SK-N-SH treated with all-trans-retinoic acid at 6 μM for 48 hours (cell line): Measurements from ENCODE around the gene BICC1.
A peak's percentile ranks its signal among the peaks of the same experiment; 100 is the strongest.

Experiments
- ATAC-seq: fragments of 200-7000 bp; cut with Tn5 transposase; 3 replicates; pipeline ENCODE4 v1.9.1; 2020; ENCODE audit warnings: mild to moderate bottlenecking, moderate library complexity
- ARNTL ChIP-seq: fragments of 450-650 bp; formaldehyde crosslinking; IDR thresholded peaks from 2 replicates; pipeline ENCODE4 v1.5.0; 2020; ENCODE audit warnings: low read depth, mild to moderate bottlenecking, moderate library complexity, borderline replicate concordance
- BACH2 ChIP-seq: fragments of 250-450 bp; sonication (Bioruptor Pico); IDR thresholded peaks from 2 replicates; pipeline ENCODE4 v1.9.0; 2021; ENCODE audit warnings: mild to moderate bottlenecking, borderline replicate concordance
- CSDC2 ChIP-seq: fragments of 250-450 bp; sonication (Bioruptor Pico); IDR thresholded peaks from 2 replicates; pipeline ENCODE4 v1.5.0; 2020; ENCODE audit warnings: mild to moderate bottlenecking, moderate library complexity
- CSRNP3 ChIP-seq: fragments of 250-450 bp; sonication (Bioruptor Pico); IDR thresholded peaks from 2 replicates; pipeline ENCODE4 v1.5.1; 2021; ENCODE audit warnings: mild to moderate bottlenecking, moderate library complexity
- ESRRG ChIP-seq: fragments of 250-450 bp; sonication (Bioruptor Pico); IDR thresholded peaks from 2 replicates; pipeline ENCODE4 v1.6.1; 2021; ENCODE audit warnings: mild to moderate bottlenecking
- ISL1 ChIP-seq: fragments of 250-450 bp; sonication (Bioruptor Pico); IDR thresholded peaks from 2 replicates; pipeline ENCODE4 v2.1.2; 2022; ENCODE audit warnings: mild to moderate bottlenecking, moderate library complexity
- OSR1 ChIP-seq: fragments of 250-450 bp; sonication (Bioruptor Pico); IDR thresholded peaks from 2 replicates; pipeline ENCODE4 v1.8.0; 2022; ENCODE audit warnings: moderate library complexity, mild to moderate bottlenecking, inconsistent platforms
- PATZ1 ChIP-seq: fragments of 250-450 bp; sonication (Bioruptor Pico); IDR thresholded peaks from 2 replicates; pipeline ENCODE4 v1.8.0; 2020; ENCODE audit warnings: mild to moderate bottlenecking, moderate library complexity, borderline replicate concordance
- RARB ChIP-seq: fragments of 250-450 bp; sonication (Bioruptor Pico); IDR thresholded peaks from 2 replicates; pipeline ENCODE4 v1.8.0; 2021; ENCODE audit warnings: mild to moderate bottlenecking, moderate library complexity
- TOX ChIP-seq: fragments of 250-450 bp; sonication (Bioruptor Pico); IDR thresholded peaks from 2 replicates; pipeline ENCODE4 v1.8.0; 2021; ENCODE audit warnings: mild to moderate bottlenecking, moderate library complexity, borderline replicate concordance
- TSHZ2 ChIP-seq: fragments of 250-450 bp; sonication (Bioruptor Pico); IDR thresholded peaks from 2 replicates; pipeline ENCODE4 v1.5.0; 2020; ENCODE audit warnings: mild to moderate bottlenecking, moderate library complexity
- ZC3H10 ChIP-seq: fragments of 250-450 bp; sonication (Bioruptor Pico); IDR thresholded peaks from 2 replicates; pipeline ENCODE4 v1.5.1; 2021; ENCODE audit warnings: mild to moderate bottlenecking, moderate library complexity
- ZFP3 ChIP-seq: fragments of 250-450 bp; sonication (Bioruptor Pico); IDR thresholded peaks from 2 replicates; pipeline ENCODE4 v1.5.0; 2020; ENCODE audit warnings: mild to moderate bottlenecking, moderate library complexity
- ZFP30 ChIP-seq: fragments of 450-650 bp; formaldehyde crosslinking; IDR thresholded peaks from 2 replicates; pipeline ENCODE4 v1.5.0; 2022; ENCODE audit warnings: mild to moderate bottlenecking, moderate library complexity
- ZNF565 ChIP-seq: fragments of 450-650 bp; formaldehyde crosslinking; conservative IDR thresholded peaks from 2 replicates; pipeline ENCODE4 v1.5.0; 2020; ENCODE audit warnings: low read depth, mild to moderate bottlenecking, moderate library complexity
- ZNF8 ChIP-seq: fragments of 450-650 bp; formaldehyde crosslinking; IDR thresholded peaks from 2 replicates; pipeline ENCODE4 v1.5.0; 2020; ENCODE audit warnings: mild to moderate bottlenecking, moderate library complexity
- TF ChIP-seq, protein P1 (sequence below): fragments of 250-450 bp; sonication (Bioruptor Pico); IDR thresholded peaks from 2 replicates; pipeline ENCODE4 v1.8.0; 2021; ENCODE audit warnings: low read depth, mild to moderate bottlenecking, moderate library complexity, borderline replicate concordance

The BICC1 gene

DNA sequence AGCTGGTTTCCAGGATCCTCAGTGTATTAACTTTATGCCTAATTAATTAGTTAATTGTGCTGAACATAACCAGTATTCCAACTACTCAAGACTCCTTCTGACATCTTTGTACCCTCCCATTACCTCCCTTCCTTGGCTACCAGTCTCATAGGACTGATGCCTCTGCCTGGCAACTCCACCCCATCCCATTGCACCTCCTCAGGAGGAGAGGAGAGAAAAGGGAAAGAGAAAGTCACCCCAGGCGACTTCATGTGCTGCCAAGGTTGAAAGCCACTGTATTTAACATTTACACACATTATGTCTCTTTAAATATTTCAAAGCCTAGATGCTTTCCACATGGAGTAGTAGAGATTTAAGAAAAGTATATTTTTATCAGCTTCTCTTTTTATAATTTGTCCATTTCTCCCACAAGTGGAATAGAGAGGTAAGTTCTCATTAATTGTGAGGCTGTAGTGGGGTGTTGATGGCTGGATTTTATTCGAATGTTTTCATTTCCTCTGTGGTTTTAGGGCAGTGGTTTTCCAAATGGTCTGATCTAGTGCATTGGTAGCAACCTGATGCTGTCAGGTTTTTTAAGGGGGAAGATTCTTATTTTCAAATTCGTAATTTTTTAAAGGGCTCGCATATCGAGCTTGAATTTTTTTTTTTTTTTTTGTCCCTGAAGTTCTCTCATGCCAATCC lies 148.0 kb downstream of the BICC1 start (continued):
- TF ChIP-seq, protein P1, sequence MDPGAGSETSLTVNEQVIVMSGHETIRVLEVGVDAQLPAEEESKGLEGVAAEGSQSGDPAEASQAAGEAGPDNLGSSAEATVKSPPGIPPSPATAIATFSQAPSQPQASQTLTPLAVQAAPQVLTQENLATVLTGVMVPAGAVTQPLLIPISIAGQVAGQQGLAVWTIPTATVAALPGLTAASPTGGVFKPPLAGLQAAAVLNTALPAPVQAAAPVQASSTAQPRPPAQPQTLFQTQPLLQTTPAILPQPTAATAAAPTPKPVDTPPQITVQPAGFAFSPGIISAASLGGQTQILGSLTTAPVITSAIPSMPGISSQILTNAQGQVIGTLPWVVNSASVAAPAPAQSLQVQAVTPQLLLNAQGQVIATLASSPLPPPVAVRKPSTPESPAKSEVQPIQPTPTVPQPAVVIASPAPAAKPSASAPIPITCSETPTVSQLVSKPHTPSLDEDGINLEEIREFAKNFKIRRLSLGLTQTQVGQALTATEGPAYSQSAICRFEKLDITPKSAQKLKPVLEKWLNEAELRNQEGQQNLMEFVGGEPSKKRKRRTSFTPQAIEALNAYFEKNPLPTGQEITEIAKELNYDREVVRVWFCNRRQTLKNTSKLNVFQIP (CRISPR knock-in tag): no peak

GRCh38 chr10:58661336-58661735 lies 148.7 kb downstream of the BICC1 start:
- peak; percentile 89 for ATAC-seq
- TF ChIP-seq CSRNP3 (CRISPR knock-in tag): no peak
- TF ChIP-seq ISL1 (CRISPR knock-in tag): peak; percentile 73
- TF ChIP-seq, all 23 proteins: peak for 1

DNA sequence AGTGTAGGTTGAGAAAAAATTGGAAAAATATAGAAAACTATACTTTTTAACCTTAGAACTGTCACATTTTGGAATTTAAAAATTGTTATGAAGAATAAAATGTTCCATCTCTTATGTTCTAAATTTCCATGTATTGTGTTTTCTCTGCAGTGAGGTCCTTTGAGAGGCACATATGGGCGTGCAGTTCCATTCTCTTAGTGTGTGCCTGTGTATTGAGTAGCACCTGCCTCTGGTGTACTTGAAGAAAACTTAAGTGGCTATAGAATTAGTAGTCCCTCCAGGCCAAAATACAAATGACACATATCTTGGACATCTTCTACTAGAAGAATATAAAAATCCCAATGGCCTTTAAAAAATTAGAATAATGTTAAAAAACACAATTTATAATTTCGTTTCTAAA lies 149.2 kb downstream of the BICC1 start:
- ATAC-seq: peak; percentile 19; the same call in 1 of the 3 replicates
- no peak for TF ChIP-seq ZC3H10
- no peak for TF ChIP-seq ZFP3 (CRISPR knock-in tag)
- TF ChIP-seq TSHZ2: no peak
- no peak for TF ChIP-seq ESRRG (CRISPR knock-in tag)
- TF ChIP-seq TOX (CRISPR knock-in tag): no peak
- no peak for TF ChIP-seq ZNF8 (CRISPR knock-in tag)
- no peak for TF ChIP-seq ZFP30 (CRISPR knock-in tag)
- TF ChIP-seq ARNTL: no peak
- no peak for TF ChIP-seq ISL1 (CRISPR knock-in tag)
- TF ChIP-seq BACH2: no peak
- no peak for TF ChIP-seq CSDC2
- TF ChIP-seq, protein P1 (CRISPR knock-in tag): no peak

DNA sequence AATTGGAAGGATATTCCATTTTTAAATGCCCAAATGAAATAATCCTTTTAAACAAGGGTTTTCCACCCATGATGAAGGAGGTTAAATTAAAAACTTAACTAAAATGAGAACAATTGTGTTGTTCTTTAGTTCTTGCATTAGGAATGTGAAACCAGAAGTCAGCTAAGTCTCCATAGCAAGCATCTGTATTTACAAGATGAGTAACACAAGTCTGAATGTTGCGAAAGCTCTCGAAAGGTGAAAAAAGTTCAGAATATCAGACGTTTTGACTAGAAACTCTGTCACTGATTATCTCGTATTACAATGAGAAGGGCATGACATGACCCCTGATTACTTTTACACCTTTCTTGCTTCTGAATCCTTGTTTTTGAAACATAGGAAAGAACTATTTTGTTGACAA lies 149.6 kb downstream of the BICC1 start:
- TF ChIP-seq RARB (CRISPR knock-in tag) (no peak), ZNF565 (CRISPR knock-in tag) (no peak), OSR1 (CRISPR knock-in tag) (no peak), PATZ1 (CRISPR knock-in tag) (no peak), ESRRG (CRISPR knock-in tag) (no peak), ZC3H10 (no peak), CSRNP3 (CRISPR knock-in tag) (no peak)
- ATAC-seq: no peak
